ENCODE results near the gene CYP19A1. TPM values are rescaled to one million over a fixed set of nuclear protein-coding genes. Genes with fewer than 3 reads are reported as not detected.

The CYP19A1 gene
- total and polyA plus RNA-seq, 9 of the 15 experiments (the other 6 are each of a cell fraction or from before 2014, with no cell fraction given): 0.16 to 0.63 (median 0.47) TPM; not detected in 3

DNA sequence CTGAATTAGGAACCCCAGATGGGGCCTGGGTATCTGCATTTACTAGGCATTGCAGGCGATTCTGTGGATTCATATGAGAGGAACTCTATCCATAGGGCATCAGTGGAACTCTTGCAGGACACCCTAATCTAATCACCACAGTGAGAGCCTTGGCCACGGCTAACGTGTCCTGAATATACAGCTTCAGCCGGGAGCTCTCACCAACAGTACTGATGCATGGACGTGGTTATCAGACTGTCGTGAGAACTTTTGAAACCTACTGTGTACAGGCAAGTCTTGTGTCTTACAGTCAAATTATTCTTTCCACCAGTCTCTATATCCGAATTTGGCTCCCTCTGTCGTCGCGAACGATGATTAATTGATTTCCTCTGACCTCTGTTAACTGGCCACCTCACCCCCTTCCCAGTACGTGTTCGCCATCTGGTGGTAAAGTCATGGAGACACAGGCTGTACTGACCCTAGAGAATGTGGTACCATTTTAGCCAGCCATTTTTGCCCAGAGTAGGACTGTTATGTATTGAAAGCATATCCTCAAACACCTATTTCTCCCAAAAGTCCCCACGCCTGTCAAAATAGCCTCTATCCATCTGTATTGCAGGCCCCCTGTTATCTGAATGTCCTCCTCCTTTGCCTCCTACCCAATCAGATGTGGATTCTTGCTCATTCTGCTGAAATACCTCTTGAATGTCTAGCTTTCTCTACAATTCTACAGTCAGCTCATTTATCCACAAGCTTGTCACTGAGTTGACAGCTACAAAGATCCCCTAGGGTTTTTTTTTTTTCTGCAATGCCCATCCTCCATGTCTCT, 42.8 kb upstream of the CYP19A1 start (continued):
- TF ChIP-seq, protein P1, sequence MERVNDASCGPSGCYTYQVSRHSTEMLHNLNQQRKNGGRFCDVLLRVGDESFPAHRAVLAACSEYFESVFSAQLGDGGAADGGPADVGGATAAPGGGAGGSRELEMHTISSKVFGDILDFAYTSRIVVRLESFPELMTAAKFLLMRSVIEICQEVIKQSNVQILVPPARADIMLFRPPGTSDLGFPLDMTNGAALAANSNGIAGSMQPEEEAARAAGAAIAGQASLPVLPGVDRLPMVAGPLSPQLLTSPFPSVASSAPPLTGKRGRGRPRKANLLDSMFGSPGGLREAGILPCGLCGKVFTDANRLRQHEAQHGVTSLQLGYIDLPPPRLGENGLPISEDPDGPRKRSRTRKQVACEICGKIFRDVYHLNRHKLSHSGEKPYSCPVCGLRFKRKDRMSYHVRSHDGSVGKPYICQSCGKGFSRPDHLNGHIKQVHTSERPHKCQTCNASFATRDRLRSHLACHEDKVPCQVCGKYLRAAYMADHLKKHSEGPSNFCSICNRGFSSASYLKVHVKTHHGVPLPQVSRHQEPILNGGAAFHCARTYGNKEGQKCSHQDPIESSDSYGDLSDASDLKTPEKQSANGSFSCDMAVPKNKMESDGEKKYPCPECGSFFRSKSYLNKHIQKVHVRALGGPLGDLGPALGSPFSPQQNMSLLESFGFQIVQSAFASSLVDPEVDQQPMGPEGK (CRISPR knock-in tag; IDR thresholded peaks at IDR 0.05; ENCODE audit: borderline replicate concordance): no peak
- no peak for TF ChIP-seq SLC30A9 (CRISPR knock-in tag; IDR thresholded peaks at IDR 0.05)

DNA sequence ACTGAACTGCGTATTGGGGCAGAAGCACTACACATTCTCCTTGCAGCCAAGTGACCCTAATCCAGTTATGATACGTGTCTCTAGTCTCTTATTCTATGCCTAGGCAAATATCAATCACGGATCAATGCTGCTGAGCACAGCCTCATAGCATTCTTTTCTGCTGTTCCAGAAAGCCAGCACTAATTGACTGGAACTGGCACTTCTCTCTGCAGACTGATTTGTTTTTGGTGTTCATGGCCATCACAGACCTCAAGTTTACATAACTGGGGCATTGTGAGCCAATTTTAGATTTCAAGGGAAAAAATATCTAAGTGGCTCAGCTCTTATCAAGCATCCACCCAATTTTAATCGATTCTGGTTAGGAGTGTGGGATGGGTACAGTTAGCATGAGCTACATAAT, 41.0 kb upstream of the CYP19A1 start:
- Histone ChIP-seq H3K79me2 (ENCODE audit: control insufficient read depth, insufficient read depth, low read length) (no peaks in the 10 kb centered on the region), H3K4me1 (replicated peaks in 1 of 2; ENCODE audit: control insufficient read depth in 2 of 2, insufficient read depth in 2 of 2, low read length in 2 of 2) (no peaks in the 10 kb centered on the region; a peak in 1 of 5 replicates), H3K4me3 (no peak overlapping the region), H3K9ac (ENCODE audit: insufficient read depth in 1 of 2, low read depth in 2 of 2, low read length in 2 of 2) (no peak overlapping the region), H3K27me3 (ENCODE audit: control insufficient read depth in 2 of 2, insufficient read depth in 2 of 2, low read length in 2 of 2) (peaks cover 7 to 29% of the 10 kb centered on the region in 2 experiments), H3K9me1 (ENCODE audit: control insufficient read depth, insufficient read depth, low read length) (no peaks in the 10 kb centered on the region), H3K27ac (ENCODE audit: extremely low read depth, low read depth, low read length) (no peak overlapping the region), H3K9me3 (replicated peaks; ENCODE audit: control insufficient read depth, insufficient read depth, low read depth, low read length) (no peaks in the 10 kb centered on the region), H3K4me2 (ENCODE audit: insufficient read depth, low read length) (no peak overlapping the region), H2AFZ (ENCODE audit: low read depth, low read length) (no peak overlapping the region), H4K20me1 (replicated peaks; ENCODE audit: control insufficient read depth, insufficient read depth, low read length) (no peaks in the 10 kb centered on the region), H3K36me3 (ENCODE audit: control insufficient read depth, insufficient read depth, low read length) (no peaks in the 10 kb centered on the region)
- 0% methylated on average over 4 of the region's 4 CpGs for WGBS (ENCODE audit: insufficient coverage, low coverage, missing lambda C conversion rate)
- ATAC-seq (no peak), DNase-seq (ENCODE audit: extremely low read depth in 1 of 4, low spot score in 3 of 4) (no peak), FAIRE-seq (no peak)
- intact Hi-C loops (cut with micrococcal nuclease) (no loop called here), in situ Hi-C loops (cut with MboI) (loop anchor here (5.0 kb wide), 1 partner anchor 92 kb away; no protein-coding TSS in a partner anchor)
- BruUV-seq (replicated peaks): no TSS peak
- POLR2A ChIA-PET: no interaction called here
- CTCF ChIA-PET (ENCODE audit: low intra/inter-chr PET ratio): interaction anchor here (0.6 to 3.2 kb wide), 2 partner anchors 216 to 727 kb away, joined by 9 to 24 read pairs; no protein-coding TSS in a partner anchor
- TF ChIP-seq MCM7 (IDR thresholded peaks at IDR 0.05): no peak
- TF ChIP-seq PRDM10 (IDR thresholded peaks at IDR 0.05; ENCODE audit: partially characterized antibody): no peak
- TF ChIP-seq GMEB1 (CRISPR knock-in tag; IDR thresholded peaks at IDR 0.05): no peak
- no peak for TF ChIP-seq RBM25 (IDR thresholded peaks at IDR 0.05; ENCODE audit: low read depth, low read length, severe bottlenecking)
- TF ChIP-seq THRA (IDR thresholded peaks at IDR 0.05): no peak
- TF ChIP-seq GATA2 (CRISPR knock-in tag; IDR thresholded peaks at IDR 0.05): no peak

Data from K562 (cell line).